ENCODE data around the gene ABRAXAS1.

DNA sequence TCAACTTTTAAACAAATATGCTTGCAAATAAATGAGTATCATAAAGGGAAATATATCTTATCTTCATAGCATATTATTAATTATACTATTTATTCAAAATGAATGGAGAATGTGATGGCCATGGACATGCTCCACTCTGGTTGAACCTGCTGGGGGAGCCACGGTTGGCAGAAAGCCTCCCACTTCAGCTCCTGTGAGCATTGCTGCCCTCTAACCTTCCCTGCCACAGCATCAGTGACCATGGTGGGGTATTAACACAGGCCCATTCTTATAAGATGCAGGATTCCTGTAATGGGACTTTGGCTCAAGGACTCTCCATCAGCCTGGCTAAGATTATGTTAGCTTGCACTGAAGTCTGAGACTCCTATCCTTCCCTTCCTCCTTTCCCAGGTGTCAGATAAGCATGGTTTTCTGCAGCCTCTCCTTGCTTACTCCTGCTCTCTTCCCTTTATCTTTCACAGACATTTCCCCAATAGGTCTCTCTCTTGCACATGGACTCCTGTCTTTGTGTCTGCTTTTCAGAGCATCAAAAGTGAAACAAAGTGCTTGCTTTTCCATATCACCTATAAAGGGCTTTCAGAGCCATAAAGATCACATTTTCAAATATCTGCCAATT, 4.9 kb upstream of the ABRAXAS1 start:
- TF ChIP-seq ZNF174 (tag by site-specific recombination; IDR thresholded peaks at IDR 0.05) (no peak), ZFP41 (tag by site-specific recombination; IDR thresholded peaks at IDR 0.05; ENCODE audit: borderline replicate concordance) (no peak), ZNF473 (tag by site-specific recombination; IDR thresholded peaks at IDR 0.05) (no peak)
- TF ChIP-seq, protein P1, sequence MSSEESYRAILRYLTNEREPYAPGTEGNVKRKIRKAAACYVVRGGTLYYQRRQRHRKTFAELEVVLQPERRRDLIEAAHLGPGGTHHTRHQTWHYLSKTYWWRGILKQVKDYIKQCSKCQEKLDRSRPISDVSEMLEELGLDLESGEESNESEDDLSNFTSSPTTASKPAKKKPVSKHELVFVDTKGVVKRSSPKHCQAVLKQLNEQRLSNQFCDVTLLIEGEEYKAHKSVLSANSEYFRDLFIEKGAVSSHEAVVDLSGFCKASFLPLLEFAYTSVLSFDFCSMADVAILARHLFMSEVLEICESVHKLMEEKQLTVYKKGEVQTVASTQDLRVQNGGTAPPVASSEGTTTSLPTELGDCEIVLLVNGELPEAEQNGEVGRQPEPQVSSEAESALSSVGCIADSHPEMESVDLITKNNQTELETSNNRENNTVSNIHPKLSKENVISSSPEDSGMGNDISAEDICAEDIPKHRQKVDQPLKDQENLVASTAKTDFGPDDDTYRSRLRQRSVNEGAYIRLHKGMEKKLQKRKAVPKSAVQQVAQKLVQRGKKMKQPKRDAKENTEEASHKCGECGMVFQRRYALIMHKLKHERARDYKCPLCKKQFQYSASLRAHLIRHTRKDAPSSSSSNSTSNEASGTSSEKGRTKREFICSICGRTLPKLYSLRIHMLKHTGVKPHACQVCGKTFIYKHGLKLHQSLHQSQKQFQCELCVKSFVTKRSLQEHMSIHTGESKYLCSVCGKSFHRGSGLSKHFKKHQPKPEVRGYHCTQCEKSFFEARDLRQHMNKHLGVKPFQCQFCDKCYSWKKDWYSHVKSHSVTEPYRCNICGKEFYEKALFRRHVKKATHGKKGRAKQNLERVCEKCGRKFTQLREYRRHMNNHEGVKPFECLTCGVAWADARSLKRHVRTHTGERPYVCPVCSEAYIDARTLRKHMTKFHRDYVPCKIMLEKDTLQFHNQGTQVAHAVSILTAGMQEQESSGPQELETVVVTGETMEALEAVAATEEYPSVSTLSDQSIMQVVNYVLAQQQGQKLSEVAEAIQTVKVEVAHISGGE (tag by site-specific recombination; conservative IDR thresholded peaks at IDR 0.05; ENCODE audit: low read depth), result no peak
- TF ChIP-seq, protein P2, sequence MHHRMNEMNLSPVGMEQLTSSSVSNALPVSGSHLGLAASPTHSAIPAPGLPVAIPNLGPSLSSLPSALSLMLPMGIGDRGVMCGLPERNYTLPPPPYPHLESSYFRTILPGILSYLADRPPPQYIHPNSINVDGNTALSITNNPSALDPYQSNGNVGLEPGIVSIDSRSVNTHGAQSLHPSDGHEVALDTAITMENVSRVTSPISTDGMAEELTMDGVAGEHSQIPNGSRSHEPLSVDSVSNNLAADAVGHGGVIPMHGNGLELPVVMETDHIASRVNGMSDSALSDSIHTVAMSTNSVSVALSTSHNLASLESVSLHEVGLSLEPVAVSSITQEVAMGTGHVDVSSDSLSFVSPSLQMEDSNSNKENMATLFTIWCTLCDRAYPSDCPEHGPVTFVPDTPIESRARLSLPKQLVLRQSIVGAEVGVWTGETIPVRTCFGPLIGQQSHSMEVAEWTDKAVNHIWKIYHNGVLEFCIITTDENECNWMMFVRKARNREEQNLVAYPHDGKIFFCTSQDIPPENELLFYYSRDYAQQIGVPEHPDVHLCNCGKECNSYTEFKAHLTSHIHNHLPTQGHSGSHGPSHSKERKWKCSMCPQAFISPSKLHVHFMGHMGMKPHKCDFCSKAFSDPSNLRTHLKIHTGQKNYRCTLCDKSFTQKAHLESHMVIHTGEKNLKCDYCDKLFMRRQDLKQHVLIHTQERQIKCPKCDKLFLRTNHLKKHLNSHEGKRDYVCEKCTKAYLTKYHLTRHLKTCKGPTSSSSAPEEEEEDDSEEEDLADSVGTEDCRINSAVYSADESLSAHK (tag by site-specific recombination; IDR thresholded peaks at IDR 0.05), result no peak
